WERI-Rb-1 (cell line): ENCODE measurements around the gene SPATA46.
A peak's percentile ranks its signal among the peaks of the same experiment; 100 is the strongest.

Experiments used
- DNase-seq: peaks from one replicate; pipeline ENCODE4 v3.0.0-alpha.2; 2020
- H3K27ac ChIP-seq: fragments of 250-450 bp; sonication (Bioruptor Pico); 2 replicates; pipeline ENCODE4 v1.5.1; 2020; ENCODE audit warnings: mild to moderate bottlenecking, moderate library complexity
- H3K27me3 ChIP-seq: fragments of 250-450 bp; sonication (Bioruptor Pico); 2 replicates; pipeline ENCODE4 v1.5.1; 2021; ENCODE audit warnings: mild to moderate bottlenecking, low read depth, moderate library complexity; ENCODE audit not compliant: insufficient read depth, severe bottlenecking
- H3K36me3 ChIP-seq: fragments of 250-450 bp; sonication (Bioruptor Pico); 2 replicates; pipeline ENCODE4 v1.5.1; 2020; ENCODE audit warnings: mild to moderate bottlenecking, moderate library complexity
- H3K4me3 ChIP-seq: 2 replicates; pipeline ENCODE4 v1.5.1; 2011; ENCODE audit warnings: low read depth, mild to moderate bottlenecking, control low read depth, low read length
- H3K9me3 ChIP-seq: fragments of 250-450 bp; sonication (Bioruptor Pico); 2 replicates; pipeline ENCODE4 v1.5.1; 2021; ENCODE audit warnings: mild to moderate bottlenecking, moderate library complexity; ENCODE audit not compliant: severe bottlenecking
- TF ChIP-seq, protein P1 (sequence below): IDR thresholded peaks from 2 replicates; pipeline ENCODE4 v1.5.1; 2011; ENCODE audit warnings: low read depth, mild to moderate bottlenecking, control low read depth, inconsistent platforms, low read length

SPATA46 gene

DNA sequence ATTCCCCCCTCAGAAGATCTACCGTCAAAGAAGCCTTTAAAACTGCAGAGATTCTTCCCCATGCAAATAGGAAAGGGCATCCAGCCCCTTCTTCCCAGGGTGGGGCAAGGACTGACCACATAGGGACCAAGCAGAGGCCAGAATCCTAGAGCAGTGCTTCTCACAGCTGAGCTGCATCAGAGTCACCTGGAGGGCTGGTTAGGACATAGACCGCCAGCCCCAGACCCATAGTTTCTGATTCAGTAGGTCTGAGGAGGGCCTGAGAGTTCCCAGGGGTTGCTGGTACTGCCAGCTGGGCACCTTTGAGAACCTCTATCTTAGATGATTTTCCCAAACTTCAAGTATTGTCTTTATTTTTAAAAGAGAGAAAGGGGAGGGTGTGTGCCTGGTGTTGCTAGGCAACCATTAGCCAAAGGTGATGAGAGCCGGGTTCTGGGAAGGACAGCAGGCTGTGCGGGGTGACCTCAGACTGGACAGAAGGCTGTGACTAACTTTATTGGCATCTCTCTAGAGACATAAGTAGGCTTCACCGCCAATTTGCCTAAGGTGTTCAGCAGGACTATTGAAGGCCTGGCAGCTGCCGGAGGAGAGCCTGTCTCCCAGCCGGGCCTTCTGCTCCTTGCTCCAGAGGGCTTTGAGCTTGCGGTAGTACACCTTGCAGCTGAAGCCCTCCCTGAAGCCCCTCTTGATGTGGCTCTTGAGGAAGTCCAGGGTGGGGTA, 3.0 kb downstream of the SPATA46 start:
- TF ChIP-seq, protein P1, sequence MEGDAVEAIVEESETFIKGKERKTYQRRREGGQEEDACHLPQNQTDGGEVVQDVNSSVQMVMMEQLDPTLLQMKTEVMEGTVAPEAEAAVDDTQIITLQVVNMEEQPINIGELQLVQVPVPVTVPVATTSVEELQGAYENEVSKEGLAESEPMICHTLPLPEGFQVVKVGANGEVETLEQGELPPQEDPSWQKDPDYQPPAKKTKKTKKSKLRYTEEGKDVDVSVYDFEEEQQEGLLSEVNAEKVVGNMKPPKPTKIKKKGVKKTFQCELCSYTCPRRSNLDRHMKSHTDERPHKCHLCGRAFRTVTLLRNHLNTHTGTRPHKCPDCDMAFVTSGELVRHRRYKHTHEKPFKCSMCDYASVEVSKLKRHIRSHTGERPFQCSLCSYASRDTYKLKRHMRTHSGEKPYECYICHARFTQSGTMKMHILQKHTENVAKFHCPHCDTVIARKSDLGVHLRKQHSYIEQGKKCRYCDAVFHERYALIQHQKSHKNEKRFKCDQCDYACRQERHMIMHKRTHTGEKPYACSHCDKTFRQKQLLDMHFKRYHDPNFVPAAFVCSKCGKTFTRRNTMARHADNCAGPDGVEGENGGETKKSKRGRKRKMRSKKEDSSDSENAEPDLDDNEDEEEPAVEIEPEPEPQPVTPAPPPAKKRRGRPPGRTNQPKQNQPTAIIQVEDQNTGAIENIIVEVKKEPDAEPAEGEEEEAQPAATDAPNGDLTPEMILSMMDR = no peak
- Histone ChIP-seq H3K27me3 (no peaks in the 10 kb centered on the region), H3K27ac (no peak overlapping the region), H3K4me3 (no peak overlapping the region), H3K9me3 (no peaks in the 10 kb centered on the region), H3K36me3 (peaks cover 12% of the 10 kb centered on the region)
- DNase-seq = no peak

DNA sequence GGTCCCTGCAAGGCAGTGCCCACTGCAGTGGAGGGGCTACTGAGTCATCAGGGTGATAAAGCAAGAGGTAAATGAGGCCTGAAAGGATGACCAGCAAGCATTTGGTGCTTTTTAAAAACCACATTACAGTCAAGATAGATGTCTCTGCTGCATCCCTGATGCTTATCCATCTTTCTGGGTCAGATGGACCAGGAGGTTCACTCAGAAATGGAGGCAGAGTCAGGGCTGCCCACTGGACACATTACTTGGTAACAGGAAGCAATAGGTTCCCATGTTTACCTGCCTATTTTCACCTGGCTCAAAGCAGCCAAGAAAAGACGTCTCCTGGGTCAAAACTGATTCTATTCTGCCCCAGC, 3.6 kb downstream of the SPATA46 start:
- DNase-seq = no peak
- no peak overlapping the region for H3K27ac ChIP-seq
- peaks cover 12% of the 10 kb centered on the region for H3K36me3 ChIP-seq
- H3K9me3 ChIP-seq = no peaks in the 10 kb centered on the region
- H3K4me3 ChIP-seq = no peak overlapping the region
- TF ChIP-seq, protein P1 = no peak
- no peaks in the 10 kb centered on the region for H3K27me3 ChIP-seq

DNA sequence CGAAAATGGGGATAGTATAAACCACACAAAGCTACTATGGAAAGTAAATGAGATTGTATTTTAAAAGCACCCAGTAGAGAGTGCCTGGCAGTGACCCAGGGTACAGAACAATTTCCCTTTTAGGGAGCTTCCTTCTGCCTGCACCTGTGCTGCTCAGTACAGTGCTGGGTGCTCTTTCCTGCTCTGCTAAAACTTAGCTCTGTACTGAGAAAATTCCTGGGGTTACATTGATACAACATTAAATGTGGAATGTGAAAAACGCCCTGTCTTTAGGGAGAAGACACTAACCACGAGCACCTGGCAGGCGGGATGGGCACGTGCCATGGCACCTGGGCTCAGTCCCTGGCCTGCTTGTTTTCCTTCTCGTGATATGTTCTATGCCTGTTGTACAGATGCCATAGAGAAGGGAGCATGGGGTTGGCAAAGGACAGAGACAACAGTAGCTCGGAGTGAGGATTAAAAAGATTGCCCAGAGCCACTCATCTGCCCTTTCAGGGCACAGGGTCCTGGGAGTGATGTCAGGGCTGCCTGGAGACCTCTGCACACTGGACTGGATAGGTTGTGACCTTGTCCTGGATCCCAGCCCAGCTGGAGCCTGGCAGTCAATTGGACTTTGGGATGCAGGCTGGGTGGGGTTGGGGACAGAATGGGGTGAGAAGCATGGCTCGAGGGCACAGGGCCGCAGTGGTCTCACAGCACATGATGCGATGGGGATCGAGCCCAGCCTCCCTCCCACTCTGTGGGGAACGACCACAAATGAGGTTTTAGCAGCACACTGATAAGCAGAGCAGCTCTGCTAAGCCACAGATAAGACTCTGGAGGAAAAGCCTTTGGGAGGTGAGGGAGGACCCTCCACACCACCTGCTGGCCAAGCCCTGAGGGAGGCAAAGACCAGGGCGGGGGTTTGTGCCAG, 4.2 kb downstream of the SPATA46 start:
- no peaks in the 10 kb centered on the region for H3K27me3 ChIP-seq
- no peak overlapping the region for H3K27ac ChIP-seq

DNA sequence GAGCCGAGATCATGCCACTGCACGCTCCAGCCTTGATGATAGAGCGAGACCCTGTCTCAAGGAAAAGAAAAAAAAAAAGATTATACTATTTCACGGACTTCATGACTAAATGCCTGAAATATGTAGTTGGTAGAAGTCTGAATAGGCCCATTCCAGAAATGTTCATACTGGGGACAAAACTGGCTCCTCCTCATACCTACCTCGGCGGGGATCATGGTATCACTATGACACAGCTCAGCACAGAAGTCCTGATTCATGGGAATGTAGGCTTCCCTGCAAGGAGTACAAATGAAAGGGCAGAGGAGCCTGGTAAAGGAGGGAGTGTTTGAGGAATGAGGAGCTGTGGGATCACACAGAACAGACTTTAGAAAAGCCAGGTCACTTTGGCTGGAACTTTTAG, 5.0 kb downstream of the SPATA46 start:
- Histone ChIP-seq H3K27ac (no peak overlapping the region), H3K36me3 (peaks cover 22% of the 10 kb centered on the region), H3K27me3 (no peaks in the 10 kb centered on the region), H3K9me3 (no peaks in the 10 kb centered on the region), H3K4me3 (no peak overlapping the region)
- TF ChIP-seq, protein P1 = no peak
- DNase-seq = no peak

More for the DNA sequence above, 4.2 kb downstream of the SPATA46 start:
- H3K9me3 ChIP-seq = no peaks in the 10 kb centered on the region
- no peak for DNase-seq
- H3K4me3 ChIP-seq = no peak overlapping the region
- peaks cover 17% of the 10 kb centered on the region for H3K36me3 ChIP-seq
- TF ChIP-seq, protein P1 = peak; percentile 47

DNA sequence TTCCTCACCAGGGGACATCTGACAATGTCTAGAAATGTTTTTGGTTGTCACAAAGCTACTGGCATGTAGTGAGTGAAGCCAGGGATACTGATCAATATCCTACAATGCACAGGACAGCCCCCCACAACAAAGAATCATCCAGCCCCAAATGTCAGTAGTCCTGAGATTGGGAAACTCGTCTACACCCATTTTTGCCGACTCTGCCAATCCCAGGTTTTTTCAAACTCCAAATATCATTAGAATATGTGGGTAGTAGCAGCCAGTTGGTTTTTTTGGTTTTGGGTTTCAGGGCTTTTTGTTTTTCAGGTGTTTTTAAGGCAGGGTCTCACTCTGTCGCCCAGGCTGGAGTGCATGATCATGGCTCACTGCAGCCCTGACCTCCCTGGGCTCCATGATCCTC, 5.9 kb downstream of the SPATA46 start:
- TF ChIP-seq, protein P1 = no peak
- H3K27me3 ChIP-seq = no peaks in the 10 kb centered on the region
- no peak overlapping the region for H3K4me3 ChIP-seq
- no peak overlapping the region for H3K27ac ChIP-seq
- H3K9me3 ChIP-seq = no peaks in the 10 kb centered on the region
- DNase-seq = no peak
- H3K36me3 ChIP-seq = peaks cover 22% of the 10 kb centered on the region
